Hematopoietic multipotent progenitor cell treated with erythropoietin and hydrocortisone succinate and interleukin-3 and kit ligand, for 6 days (in vitro differentiated cells): ENCODE data around the gene ZDHHC14.
A peak's percentile ranks its signal among the peaks of the same experiment; 100 is the strongest.
"Not testable (repeated sequence)": the region's sequence is repeated elsewhere in the genome, so short reads cannot be mapped to it uniquely, and the experiment has no call there.

Experiments used
- DNase-seq: peaks from one replicate; pipeline ENCODE4 v3.0.0-alpha.2; 2015

ZDHHC14 gene

GRCh38 chr6:157449610-157450009 lies 68.6 kb downstream of the ZDHHC14 start:
- DNase-seq, result no peak

- no peak for DNase-seq
Measured at GRCh38 chr6:157450931-157451742, 70.1 kb downstream of the ZDHHC14 start.

- no peak for DNase-seq
Measured at GRCh38 chr6:157452096-157452495, 71.1 kb downstream of the ZDHHC14 start.

- DNase-seq, result no peak
Measured at GRCh38 chr6:157453131-157453530, 72.1 kb downstream of the ZDHHC14 start.

- no peak for DNase-seq
Measured at GRCh38 chr6:157453978-157454377, 73.0 kb downstream of the ZDHHC14 start.

GRCh38 chr6:157454762-157455714 lies 74.0 kb downstream of the ZDHHC14 start:
- no peak for DNase-seq

GRCh38 chr6:157455731-157456523 lies 74.9 kb downstream of the ZDHHC14 start:
- DNase-seq, result peak; percentile 86

GRCh38 chr6:157456524-157456829 lies 75.5 kb downstream of the ZDHHC14 start:
- peak; percentile 63 for DNase-seq

GRCh38 chr6:157457787-157458186 lies 76.8 kb downstream of the ZDHHC14 start:
- no peak for DNase-seq

- peak; percentile 80 for DNase-seq
Measured at GRCh38 chr6:157459327-157459726, 78.3 kb downstream of the ZDHHC14 start.

GRCh38 chr6:157460182-157460999 lies 79.4 kb downstream of the ZDHHC14 start:
- DNase-seq, result no peak

GRCh38 chr6:157461000-157461915 lies 80.3 kb downstream of the ZDHHC14 start:
- DNase-seq, result peak; percentile 91

- DNase-seq, result no peak
Measured at GRCh38 chr6:157462956-157463742, 82.2 kb downstream of the ZDHHC14 start.

- DNase-seq, result not testable (repeated sequence)
Measured at GRCh38 chr6:157463743-157464135, 82.7 kb downstream of the ZDHHC14 start.

- no peak for DNase-seq
Measured at GRCh38 chr6:157464653-157465535, 83.9 kb downstream of the ZDHHC14 start.

- DNase-seq, result no peak
Measured at GRCh38 chr6:157466342-157466648, 85.3 kb downstream of the ZDHHC14 start.

- DNase-seq, result not testable (repeated sequence)
Measured at GRCh38 chr6:157467339-157467738, 86.3 kb downstream of the ZDHHC14 start.

- DNase-seq, result no peak
Measured at GRCh38 chr6:157468054-157468453, 87.1 kb downstream of the ZDHHC14 start.

GRCh38 chr6:157468574-157468973 lies 87.6 kb downstream of the ZDHHC14 start:
- no peak for DNase-seq
